ENCODE results near the gene CTNNB1.

Gene CTNNB1

GRCh38 chr3:41167722-41168497, 31.4 kb upstream of the CTNNB1 start:
- no peaks in the 10 kb centered on the region for H3K27me3 ChIP-seq (ENCODE audit: insufficient read depth, low read depth)
- H3K4me2 ChIP-seq = no peak overlapping the region
- no peaks in the 10 kb centered on the region for H4K20me1 ChIP-seq (ENCODE audit: insufficient read depth)
- no peak overlapping the region for H2AFZ ChIP-seq (ENCODE audit: low read depth)
- H3K27ac ChIP-seq = no peak overlapping the region
- no peaks in the 10 kb centered on the region for H3K36me3 ChIP-seq (ENCODE audit: insufficient read depth)
- no peaks in the 10 kb centered on the region for H3K79me2 ChIP-seq (ENCODE audit: insufficient read depth, low read depth)
- no peak overlapping the region for H3K9ac ChIP-seq
- H3K4me3 ChIP-seq (IDR thresholded peaks at IDR 0.05; ENCODE audit: insufficient read depth, low read depth, low read length) = no peak overlapping the region
- TF ChIP-seq CTCF (conservative IDR thresholded peaks at IDR 0.05; ENCODE audit: low read depth, low read length) = no peak
- H3K4me1 ChIP-seq (ENCODE audit: low read depth, poor library complexity, severe bottlenecking) = no peaks in the 10 kb centered on the region

- Histone ChIP-seq H3K4me1 (ENCODE audit: low read depth, poor library complexity, severe bottlenecking) (no peaks in the 10 kb centered on the region), H4K20me1 (ENCODE audit: insufficient read depth) (no peaks in the 10 kb centered on the region), H3K27ac (no peak overlapping the region), H3K36me3 (ENCODE audit: insufficient read depth) (no peaks in the 10 kb centered on the region), H3K27me3 (ENCODE audit: insufficient read depth, low read depth) (no peaks in the 10 kb centered on the region), H3K4me3 (IDR thresholded peaks at IDR 0.05; ENCODE audit: insufficient read depth, low read depth, low read length) (no peak overlapping the region), H3K79me2 (ENCODE audit: insufficient read depth, low read depth) (no peaks in the 10 kb centered on the region), H3K9ac (no peak overlapping the region), H2AFZ (ENCODE audit: low read depth) (no peak overlapping the region), H3K4me2 (no peak overlapping the region)
- no peak for TF ChIP-seq CTCF (conservative IDR thresholded peaks at IDR 0.05; ENCODE audit: low read depth, low read length)
Measured at GRCh38 chr3:41169023-41169422, 30.3 kb upstream of the CTNNB1 start.

GRCh38 chr3:41173926-41174885, 25.1 kb upstream of the CTNNB1 start:
- Histone ChIP-seq H3K4me2 (no peak overlapping the region), H3K27me3 (ENCODE audit: insufficient read depth, low read depth) (no peaks in the 10 kb centered on the region), H3K79me2 (ENCODE audit: insufficient read depth, low read depth) (no peaks in the 10 kb centered on the region), H3K27ac (no peak overlapping the region), H3K9ac (no peak overlapping the region), H3K4me1 (ENCODE audit: low read depth, poor library complexity, severe bottlenecking) (no peaks in the 10 kb centered on the region), H3K4me3 (IDR thresholded peaks at IDR 0.05; ENCODE audit: insufficient read depth, low read depth, low read length) (no peak overlapping the region), H3K36me3 (ENCODE audit: insufficient read depth) (no peaks in the 10 kb centered on the region), H2AFZ (ENCODE audit: low read depth) (no peak overlapping the region), H4K20me1 (ENCODE audit: insufficient read depth) (no peaks in the 10 kb centered on the region)
- TF ChIP-seq CTCF (conservative IDR thresholded peaks at IDR 0.05; ENCODE audit: low read depth, low read length) = no peak

GRCh38 chr3:41175365-41175764, 23.9 kb upstream of the CTNNB1 start:
- no peak overlapping the region for H2AFZ ChIP-seq (ENCODE audit: low read depth)
- no peaks in the 10 kb centered on the region for H3K36me3 ChIP-seq (ENCODE audit: insufficient read depth)
- no peak overlapping the region for H3K4me2 ChIP-seq
- no peak overlapping the region for H3K9ac ChIP-seq
- TF ChIP-seq CTCF (conservative IDR thresholded peaks at IDR 0.05; ENCODE audit: low read depth, low read length) = no peak
- H3K4me3 ChIP-seq (IDR thresholded peaks at IDR 0.05; ENCODE audit: insufficient read depth, low read depth, low read length) = no peak overlapping the region
- H3K27ac ChIP-seq = no peak overlapping the region
- H3K27me3 ChIP-seq (ENCODE audit: insufficient read depth, low read depth) = no peaks in the 10 kb centered on the region
- H4K20me1 ChIP-seq (ENCODE audit: insufficient read depth) = no peaks in the 10 kb centered on the region
- no peaks in the 10 kb centered on the region for H3K4me1 ChIP-seq (ENCODE audit: low read depth, poor library complexity, severe bottlenecking)
- no peaks in the 10 kb centered on the region for H3K79me2 ChIP-seq (ENCODE audit: insufficient read depth, low read depth)

Data from KMS-11 (cell line).